GM21723 (cell line): ENCODE measurements around the gene SNX1.
A peak's percentile ranks its signal among the peaks of the same experiment; 100 is the strongest.

Source experiments
- ATAC-seq: cut with Tn5 transposase; IDR thresholded peaks from one replicate; pipeline ENCODE4 v1.9.1; 2021; ENCODE audit warnings: mild to moderate bottlenecking, moderate library complexity; ENCODE audit not compliant: unreplicated experiment

The SNX1 gene

DNA sequence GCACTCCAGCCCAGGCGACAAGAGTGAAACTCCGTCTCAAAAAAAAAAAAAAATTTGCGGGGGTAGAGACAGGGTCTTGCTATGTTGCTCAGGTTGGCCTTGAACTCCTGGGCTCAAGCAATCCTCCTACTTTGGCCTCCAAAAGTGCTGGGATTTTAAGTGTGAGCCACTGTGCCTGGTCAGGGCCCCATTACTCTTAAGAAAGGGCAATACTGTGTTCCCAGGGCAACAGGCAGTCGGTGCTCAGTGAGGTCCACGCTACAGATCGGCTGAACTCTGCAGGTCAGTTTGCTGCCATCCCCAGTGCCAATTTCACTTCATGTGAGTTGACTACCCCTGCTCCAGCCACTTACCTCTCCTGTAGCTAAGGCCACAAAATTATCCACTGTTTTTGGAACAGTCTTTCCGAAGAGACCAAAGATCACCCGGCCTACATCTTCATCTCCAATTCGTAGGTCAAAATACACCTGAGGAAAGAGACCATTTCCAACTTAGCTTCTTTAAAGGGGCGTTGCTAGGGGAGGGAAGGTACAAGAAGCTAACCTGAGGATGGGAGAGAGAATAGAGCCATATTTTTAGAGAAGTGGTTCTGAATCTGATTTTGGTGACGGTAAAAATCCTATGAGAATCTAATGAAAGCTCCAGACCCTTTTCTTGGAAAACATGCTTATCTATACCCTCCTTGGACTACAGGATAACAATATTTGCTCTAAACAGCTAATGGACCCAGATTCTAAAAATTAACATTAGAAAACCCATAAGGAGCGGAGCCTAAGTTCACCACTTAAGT is 66.1 kb downstream of the SNX1 start:
- no peak for ATAC-seq

DNA sequence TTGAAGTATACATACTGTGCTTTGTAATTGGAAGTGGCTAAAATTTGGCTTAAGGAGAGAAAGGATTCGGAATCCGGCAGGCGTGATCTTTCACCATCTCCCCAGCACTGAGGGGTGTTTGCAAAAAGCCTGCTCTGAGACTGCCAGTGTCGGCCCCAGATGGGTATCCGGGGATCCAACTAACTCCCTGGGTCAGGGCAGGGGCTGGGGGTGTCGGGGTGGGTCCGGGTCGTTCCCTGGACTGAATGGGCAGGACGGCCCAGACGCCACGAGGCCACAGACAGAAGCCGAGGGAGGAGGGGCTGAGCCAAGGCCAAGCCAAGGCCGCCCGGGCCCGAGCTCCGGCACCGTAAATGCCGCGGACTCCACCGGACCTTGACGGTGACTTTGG is 66.7 kb downstream of the SNX1 start:
- peak; percentile 28 for ATAC-seq

DNA sequence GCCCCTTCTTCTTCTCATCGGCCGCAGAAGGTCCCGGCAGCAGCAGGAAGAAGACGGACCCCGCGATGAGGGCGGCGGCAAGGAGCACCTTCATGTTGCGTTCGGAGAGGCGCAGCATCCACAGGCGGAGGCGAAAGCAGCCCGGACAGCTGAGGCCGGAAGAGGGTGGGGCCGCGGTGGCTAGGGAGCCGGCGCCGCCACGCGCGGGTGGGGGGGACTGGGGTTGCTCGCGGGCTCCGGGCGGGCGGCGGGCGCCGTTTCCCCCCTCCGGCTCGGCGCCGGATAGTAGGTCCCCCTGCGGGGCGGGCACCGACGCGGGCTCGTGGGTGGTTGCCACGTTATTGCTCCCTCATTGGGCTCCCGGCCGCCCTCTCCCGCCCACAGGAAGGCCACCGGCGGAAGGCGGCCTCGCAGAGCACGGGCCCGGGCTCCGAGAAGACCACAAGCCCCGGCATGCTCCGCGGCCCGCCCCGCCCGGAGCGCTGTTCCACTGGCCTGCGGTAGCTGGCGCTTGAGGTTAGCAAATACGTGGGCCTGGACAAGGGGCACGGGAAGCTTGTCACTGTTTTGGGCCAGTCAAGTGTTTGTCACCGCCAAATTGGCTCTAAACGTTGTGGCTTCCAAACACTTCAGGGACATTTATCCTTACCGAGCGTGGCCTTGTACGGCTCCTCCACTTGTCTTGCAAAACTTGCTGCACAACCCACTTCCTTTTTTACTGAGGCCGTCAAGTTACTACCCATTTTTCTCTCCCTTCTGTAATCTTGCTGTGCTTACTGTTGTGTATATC is 67.3 kb downstream of the SNX1 start, which contains the start of gene PPIB:
Gene PPIB, minus strand, starts transcription at position 154 of the 790 bp plus-strand sequence. Its CDS starts 36 bp downstream, at position 118.
- peak; percentile 86 for ATAC-seq

DNA sequence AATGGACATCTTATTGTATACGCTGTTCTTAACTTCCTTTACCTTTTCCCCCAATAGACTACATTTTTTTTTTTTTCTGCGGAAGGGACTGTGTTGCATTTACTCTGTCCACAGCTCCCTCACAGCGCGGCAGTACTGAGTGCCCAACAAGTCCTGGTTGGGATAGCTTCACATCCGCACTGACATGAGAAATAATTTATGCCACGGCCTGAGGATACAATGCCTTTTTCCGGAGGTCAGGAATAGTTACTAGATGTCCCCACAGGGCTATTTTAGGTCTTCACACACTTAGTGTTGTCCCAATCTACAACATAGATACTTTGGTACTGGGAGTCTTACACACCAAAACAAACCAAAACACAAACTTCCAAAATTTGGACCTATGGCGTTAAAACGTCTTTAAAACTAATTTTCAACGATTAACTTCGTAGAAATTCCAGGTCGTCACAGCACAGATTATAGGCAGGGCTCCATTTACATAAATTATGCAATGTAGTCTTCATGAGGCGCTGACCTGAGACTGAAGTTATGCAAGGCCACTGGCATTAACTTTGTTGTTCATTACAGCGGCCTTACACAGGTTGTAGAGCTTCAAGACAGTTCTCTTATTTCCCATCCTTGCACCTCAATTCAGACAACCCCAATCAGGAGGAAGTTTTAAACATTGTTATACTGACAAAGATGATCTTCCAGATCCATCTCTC is 68.0 kb downstream of the SNX1 start:
- peak; percentile 16 for ATAC-seq

DNA sequence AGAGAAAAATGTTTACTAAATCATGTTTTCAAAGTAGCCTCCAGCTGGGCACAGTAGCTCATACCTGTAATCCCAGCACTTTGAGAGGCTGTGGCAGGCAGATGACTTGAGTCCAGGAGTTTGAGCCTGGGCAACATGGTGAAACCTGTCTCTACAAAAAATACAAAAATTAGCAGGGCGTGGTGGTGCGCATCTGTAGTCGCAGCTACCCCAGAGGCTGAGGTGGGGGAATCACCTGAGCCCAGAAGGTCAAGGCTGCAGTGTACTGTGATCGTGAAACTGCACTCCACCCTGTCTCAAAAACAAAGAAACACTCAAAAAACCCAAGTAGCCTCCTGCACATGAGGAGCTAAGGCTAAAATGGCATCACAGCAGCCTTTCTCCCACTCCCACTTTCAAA is 68.7 kb downstream of the SNX1 start:
- ATAC-seq, result no peak

DNA sequence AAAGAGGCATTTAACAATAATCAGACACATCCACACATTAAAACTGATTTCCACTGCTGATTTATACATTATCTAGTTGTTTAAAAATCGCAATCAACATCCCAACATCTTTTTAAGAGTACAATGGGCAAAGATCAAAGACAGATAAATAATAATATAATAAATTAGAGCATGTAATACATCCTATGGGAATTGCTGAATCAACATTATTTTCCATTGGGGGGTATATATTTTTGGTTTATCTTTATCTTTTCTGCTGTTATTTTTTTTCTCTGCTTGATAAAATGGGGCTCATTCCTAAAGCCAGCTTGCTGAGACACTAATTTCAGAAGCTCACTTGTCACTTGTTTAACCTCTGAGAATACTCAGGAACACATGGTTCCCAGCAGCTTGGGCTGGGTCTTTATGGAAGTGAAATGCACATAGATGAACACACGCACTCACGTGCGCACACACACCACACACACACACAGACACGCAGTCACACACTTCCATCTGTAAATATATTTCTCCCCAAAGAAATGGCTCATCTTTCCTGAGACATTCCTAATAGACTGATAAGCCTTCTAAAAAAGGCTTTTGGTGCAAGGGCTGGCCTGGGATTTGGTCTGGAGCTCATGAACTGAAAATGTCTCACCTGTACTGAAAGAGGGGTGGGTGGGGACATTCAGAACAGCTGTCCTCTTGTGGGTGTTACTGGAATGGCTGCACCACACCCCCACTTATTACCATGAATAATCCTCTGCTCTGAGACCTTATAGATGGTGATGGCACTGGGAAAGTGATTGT is 70.5 kb downstream of the SNX1 start:
- no peak for ATAC-seq

DNA sequence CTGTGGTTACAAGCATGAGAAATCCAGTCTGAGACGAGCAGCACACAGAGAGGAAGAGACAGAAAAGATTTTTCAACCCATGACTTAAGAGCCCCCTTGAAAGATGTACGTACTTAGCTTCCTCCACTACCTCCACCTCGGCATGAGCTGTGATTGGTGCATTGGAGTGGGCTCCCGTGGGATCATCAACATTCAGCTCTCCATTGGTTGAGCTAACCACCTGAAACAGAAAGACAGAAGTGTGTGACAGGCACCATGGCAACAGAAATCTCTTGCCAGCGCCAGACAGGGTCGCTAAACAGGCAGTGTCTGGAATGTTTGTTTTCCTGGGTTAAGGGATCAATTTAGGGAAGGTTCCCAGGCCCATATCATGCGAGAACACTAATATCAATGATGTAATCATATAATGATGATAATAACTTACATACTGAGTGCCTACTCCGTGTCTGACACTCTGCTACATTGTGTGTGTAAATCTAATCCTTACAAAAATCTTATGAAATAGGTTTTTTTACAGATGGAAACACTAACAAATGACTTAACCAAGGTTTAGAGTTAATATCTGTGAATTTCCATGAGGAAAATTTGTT is 84.5 kb downstream of the SNX1 start:
- peak; percentile 67 for ATAC-seq

- no peak for ATAC-seq
These were observed 87.1 kb downstream of the SNX1 start for GRCh38 chr15:64182859-64183370.

- ATAC-seq, result no peak
These were observed 89.5 kb downstream of the SNX1 start for GRCh38 chr15:64185146-64185911.

DNA sequence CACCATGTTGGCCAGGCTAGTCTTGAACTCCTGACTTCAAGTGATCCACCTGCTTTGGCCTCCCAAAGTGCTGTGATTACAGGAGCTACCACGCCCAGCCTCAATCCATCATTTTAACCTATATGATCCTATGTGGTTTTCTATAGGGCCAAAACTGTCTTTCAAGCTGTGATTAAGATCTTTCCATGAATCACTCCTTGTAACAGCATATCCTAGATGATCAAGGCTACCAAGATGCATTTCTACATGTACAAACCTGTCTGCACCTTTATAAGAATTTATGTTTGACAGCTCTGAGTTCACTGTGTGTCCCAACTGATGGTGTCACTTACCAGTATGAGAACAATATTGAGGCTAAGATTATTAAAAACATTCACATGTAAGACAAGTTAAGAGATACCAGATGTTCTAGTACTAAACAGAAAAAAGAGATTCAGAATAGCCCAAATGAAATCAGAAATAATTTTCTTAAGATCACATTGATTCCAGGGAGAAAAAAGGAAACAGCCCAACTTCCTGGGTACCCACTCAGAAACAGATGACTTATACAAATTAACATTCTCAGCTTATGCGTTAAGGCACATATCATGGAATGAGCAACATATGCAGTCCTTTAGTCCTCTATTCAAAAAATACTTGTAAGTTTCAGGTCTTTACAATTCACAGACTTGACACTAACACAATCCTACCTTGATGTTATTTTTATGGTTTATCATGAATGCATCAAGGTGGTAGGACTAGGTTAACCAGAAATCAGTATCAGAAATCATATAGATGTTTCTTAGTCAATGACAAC is 91.8 kb downstream of the SNX1 start:
- ATAC-seq, result no peak
